VCaP (cell line): ENCODE data around the gene DGKZ.

Experiments
- H3K27ac ChIP-seq: fragments of 450-650 bp; 2 replicates; pipeline ENCODE4 v1.5.1; 2017
- TF ChIP-seq, protein P1 (sequence below): fragments of 450-650 bp; conservative IDR thresholded peaks from 2 replicates; pipeline ENCODE4 v1.5.1; 2017; ENCODE audit warnings: mild to moderate bottlenecking, moderate library complexity

DGKZ gene

DNA sequence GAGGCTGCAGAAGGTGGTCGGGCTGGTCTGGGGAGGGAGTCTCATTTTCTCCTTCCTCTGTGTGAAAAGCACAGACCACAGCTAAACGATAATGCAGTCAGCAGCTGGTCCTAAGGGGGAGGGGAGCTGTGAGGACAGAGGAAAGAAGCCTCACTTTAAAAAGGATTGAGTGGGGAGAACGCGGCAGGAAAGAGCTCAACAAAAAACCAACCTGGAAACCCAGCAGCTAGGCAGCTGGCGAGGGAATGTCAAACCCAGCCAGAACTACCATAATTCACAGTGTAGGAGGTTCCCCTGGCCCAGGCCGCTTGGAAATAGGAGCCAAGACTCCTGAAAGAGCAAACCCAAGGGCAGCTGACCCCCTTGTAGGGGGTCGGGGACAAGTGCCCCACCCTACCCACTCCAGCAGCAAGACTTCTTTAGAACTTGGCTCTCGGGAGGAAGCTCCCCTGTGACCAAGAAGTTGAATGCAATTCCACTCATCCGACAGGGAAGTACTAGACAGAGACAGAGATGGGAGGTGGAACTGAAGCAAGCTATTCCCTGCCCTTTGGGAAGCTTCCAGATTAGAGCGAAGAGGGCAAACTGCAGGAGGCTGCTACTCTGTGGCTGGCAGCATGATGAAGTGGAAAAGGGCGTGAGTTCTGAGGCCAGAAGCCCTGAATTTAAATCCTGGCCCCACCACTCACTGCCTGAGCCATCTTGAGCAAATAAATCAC lies 16.5 kb upstream of the DGKZ start:
- TF ChIP-seq, protein P1, sequence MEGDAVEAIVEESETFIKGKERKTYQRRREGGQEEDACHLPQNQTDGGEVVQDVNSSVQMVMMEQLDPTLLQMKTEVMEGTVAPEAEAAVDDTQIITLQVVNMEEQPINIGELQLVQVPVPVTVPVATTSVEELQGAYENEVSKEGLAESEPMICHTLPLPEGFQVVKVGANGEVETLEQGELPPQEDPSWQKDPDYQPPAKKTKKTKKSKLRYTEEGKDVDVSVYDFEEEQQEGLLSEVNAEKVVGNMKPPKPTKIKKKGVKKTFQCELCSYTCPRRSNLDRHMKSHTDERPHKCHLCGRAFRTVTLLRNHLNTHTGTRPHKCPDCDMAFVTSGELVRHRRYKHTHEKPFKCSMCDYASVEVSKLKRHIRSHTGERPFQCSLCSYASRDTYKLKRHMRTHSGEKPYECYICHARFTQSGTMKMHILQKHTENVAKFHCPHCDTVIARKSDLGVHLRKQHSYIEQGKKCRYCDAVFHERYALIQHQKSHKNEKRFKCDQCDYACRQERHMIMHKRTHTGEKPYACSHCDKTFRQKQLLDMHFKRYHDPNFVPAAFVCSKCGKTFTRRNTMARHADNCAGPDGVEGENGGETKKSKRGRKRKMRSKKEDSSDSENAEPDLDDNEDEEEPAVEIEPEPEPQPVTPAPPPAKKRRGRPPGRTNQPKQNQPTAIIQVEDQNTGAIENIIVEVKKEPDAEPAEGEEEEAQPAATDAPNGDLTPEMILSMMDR: no peak
- H3K27ac ChIP-seq: no peak overlapping the region

GRCh38 chr11:46331282-46331984 lies 15.8 kb upstream of the DGKZ start:
- TF ChIP-seq, protein P1: no peak
- H3K27ac ChIP-seq: no peak overlapping the region

DNA sequence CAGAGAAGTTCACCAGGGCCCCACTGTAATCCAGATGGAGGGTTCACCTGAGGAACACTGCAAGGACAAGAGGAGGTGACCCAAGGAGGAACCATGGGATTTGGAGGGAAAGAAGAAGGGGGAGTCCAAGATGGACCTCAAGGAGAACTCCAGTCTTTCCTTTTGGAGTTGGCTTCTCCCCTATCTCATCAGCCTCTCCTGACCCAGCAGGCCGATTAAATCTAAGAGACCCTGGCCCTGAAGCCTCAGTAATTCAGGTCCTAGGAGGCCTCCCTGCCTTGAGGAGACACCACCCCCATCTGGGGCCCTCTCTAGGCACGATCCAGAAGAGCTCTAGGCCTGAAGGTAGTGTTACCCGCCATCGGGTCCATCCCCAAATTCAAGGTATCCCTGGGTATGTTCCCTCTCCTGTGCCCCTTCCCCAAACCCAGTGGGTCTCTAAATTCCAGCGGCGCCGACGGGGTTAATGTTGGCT lies 15.1 kb upstream of the DGKZ start:
- H3K27ac ChIP-seq: no peak overlapping the region
- TF ChIP-seq, protein P1: no peak

DNA sequence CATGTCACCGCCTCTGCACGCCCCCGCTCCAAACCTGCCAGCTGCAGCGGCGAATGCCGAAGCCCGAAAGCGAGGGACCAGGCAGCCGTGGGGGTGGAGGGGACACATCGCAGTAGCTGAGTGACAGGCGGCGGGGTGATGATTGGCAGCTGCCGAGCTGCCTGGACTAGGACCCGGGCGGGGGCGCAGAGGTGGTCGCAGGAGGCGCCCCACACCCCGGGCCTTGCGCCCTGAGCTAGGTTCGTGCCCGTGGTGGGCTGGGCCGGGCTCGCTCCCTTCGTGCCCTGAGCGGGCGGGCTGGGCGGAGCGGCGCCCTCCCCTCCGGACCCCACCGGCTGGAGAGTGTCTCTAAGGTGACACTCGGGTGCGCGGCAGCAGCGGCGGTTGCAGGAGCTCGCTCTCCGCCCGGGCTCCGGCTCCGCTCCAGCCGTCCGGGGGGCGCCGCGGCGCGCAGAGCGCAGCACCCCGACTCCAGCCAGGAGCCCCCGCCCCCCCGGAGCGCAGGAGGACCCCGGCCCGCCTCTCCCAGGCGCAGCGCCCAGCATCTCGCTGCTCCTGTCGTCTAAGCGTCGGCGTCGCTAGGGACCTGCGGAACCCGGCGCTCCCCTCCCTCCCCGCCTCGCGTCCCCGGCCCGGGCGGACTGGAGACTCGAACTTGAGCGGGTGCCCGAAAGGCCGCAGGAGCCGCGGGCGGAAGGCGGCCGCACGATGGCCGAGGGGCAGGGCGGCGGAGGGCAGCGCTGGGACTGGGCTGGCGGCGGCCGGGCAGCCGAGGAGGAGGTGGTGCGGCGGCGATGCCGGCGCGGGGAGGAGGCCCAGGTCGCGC lies 14.5 kb upstream of the DGKZ start:
- TF ChIP-seq, protein P1: no peak
- H3K27ac ChIP-seq: no peak overlapping the region

- H3K27ac ChIP-seq: no peak overlapping the region
- TF ChIP-seq, protein P1: no peak
Measured at GRCh38 chr11:46333394-46333947, 13.8 kb upstream of the DGKZ start.

- H3K27ac ChIP-seq: no peak overlapping the region
Measured at GRCh38 chr11:46334211-46334610, 13.1 kb upstream of the DGKZ start.

More at GRCh38 chr11:46334211-46334610, 13.1 kb upstream of the DGKZ start:
- TF ChIP-seq, protein P1: no peak
